Psoas muscle (tissue), 8 donors: ENCODE data around the gene DET1. TPM values are rescaled to one million over a fixed set of nuclear protein-coding genes. Genes with fewer than 3 reads are reported as not detected.
"Not testable (repeated sequence)": the region's sequence is repeated elsewhere in the genome, so short reads cannot be mapped to it uniquely, and the experiment has no call there.

ENCODE experiments used
- ATAC-seq, 4 donors: fragments of 200-7000 bp; cut with Tn5 transposase; one replicate each; pipeline ENCODE4 v1.9.1; 2020; ENCODE audit warnings: moderate library complexity in 3 of 4, mild to moderate bottlenecking in 2 of 4
- DNase-seq, 2 donors: peaks; one replicate each; pipeline ENCODE4 v3.0.0-alpha.2; 2020
- H3K27ac ChIP-seq: fragments of 200-600 bp; one replicate; pipeline ENCODE4 v1.8.0; 2022
- H3K27me3 ChIP-seq, 3 donors: fragments of 200-600 bp in 1 of 3; one replicate each; pipeline versions ENCODE4 v1.6.1 to v1.8.0; 2013 to 2022; ENCODE audit warnings: low read length in 2 of 3, mild to moderate bottlenecking in 2 of 3, moderate library complexity in 1 of 3; ENCODE audit not compliant: insufficient read depth in 3 of 3
- H3K36me3 ChIP-seq, 2 donors: fragments of 200-600 bp in 1 of 2; one replicate each; pipeline versions ENCODE4 v1.6.1 to v1.8.0; 2013 to 2022; ENCODE audit warnings: low read depth in 1 of 2, mild to moderate bottlenecking in 1 of 2, moderate library complexity in 1 of 2; ENCODE audit not compliant: insufficient read depth in 1 of 2
- H3K4me1 ChIP-seq: fragments of 200-600 bp; one replicate; pipeline ENCODE4 v1.8.0; 2022
- H3K4me3 ChIP-seq: fragments of 200-600 bp; one replicate; pipeline ENCODE4 v1.8.0; 2022; ENCODE audit warnings: mild to moderate bottlenecking
- H3K9me3 ChIP-seq: fragments of 200-600 bp; one replicate; pipeline ENCODE4 v1.8.0; 2022
- WGBS, 3 donors: extraction: QIAGEN DNeasy Blood & Tissue Kit; methylation state at CpG; one replicate each; pipeline versions ENCODE4 v1.1.6 to v1.1.7; 2013; 5-methylcytosine and 5-hydroxymethylcytosine counted together
- intact Hi-C, 2 donors: fragments of 100-400 bp; cut with DNase I; formaldehyde crosslinking; loops; one replicate each; pipeline versions ENCODE4 v1.11.0 to v1.14.2; 2022
- polyA plus RNA-seq, 3 donors: library from polyadenylated mRNA; stranded (reverse); fragments of 200-250 nt; gene quantifications; one replicate each; pipeline ENCODE4 v1.2.3, GENCODE V29; 2013
- total RNA-seq, 4 donors: library from RNA; stranded (reverse); fragmentation: NEBNext Ultra II Directional in 2 of 4; extraction: Animal tissue kit (Norgen Biotek cat#: 25700) in 2 of 4; gene quantifications; one replicate each; pipeline versions ENCODE4 v1.2.1 to v1.2.4, GENCODE V29; 2021 to 2023
- TF ChIP-seq, protein P1 (sequence below): fragments of 200-600 bp; IDR thresholded peaks from one replicate; pipeline ENCODE4 v1.8.0; 2022; ENCODE audit warnings: antibody characterized with exemption
- donor health status: healthy with polysubstance abuse.
- donor health status: DM: no; HTN: no; CAD: no; lungs with moderate emphysema.
- donor health status: Bipolar disorder and iron deficiency.
- donor health status: healthy.
- donor health status: DM: yes; HTN: yes; CAD: no.
- donor health status: DM: no; HTN: no; CAD: no.
- donor health status: DM: no; HTN: no; CAD: no.
- donor health status: DM: yes; HTN: yes; CAD: no.

Gene DET1
- total and polyA plus RNA-seq, 7 donors, result 3.9 to 13.3 (median 7.0) TPM

DNA sequence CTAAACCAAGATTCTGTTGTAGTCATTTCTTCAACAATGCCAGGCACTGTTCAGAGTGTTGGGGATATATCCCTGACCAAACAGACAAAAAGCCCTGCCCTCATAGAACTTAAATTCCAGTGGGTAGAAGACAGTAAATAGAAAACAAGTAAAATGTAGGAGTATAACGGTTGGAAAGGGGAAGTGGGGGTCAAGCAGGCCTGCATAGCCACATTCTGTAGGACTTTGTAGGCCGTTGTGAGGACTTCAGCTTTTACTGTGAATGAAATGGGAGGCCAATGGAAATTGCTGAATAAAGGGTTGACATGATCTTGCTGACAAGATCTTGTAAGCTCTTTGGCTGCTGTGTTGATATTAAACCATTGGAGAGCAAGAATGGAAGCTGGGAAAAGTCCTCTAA lies 77.2 kb downstream of the DET1 start:
- Histone ChIP-seq H3K4me1 (peaks cover 23% of the 10 kb centered on the region), H3K4me3 (peak overlapping the region; percentile 95), H3K9me3 (no peaks in the 10 kb centered on the region), H3K27ac (no peak overlapping the region), H3K36me3 (peaks cover 10 to 67% of the 10 kb centered on the region in 2 donors), H3K27me3 (no peaks in the 10 kb centered on the region)
- WGBS, 3 donors, result 91 to 95% (median 91%) methylated on average over 2 of the region's 2 CpGs
- DNase-seq (no peak), ATAC-seq (no peak)
- TF ChIP-seq, protein P1, sequence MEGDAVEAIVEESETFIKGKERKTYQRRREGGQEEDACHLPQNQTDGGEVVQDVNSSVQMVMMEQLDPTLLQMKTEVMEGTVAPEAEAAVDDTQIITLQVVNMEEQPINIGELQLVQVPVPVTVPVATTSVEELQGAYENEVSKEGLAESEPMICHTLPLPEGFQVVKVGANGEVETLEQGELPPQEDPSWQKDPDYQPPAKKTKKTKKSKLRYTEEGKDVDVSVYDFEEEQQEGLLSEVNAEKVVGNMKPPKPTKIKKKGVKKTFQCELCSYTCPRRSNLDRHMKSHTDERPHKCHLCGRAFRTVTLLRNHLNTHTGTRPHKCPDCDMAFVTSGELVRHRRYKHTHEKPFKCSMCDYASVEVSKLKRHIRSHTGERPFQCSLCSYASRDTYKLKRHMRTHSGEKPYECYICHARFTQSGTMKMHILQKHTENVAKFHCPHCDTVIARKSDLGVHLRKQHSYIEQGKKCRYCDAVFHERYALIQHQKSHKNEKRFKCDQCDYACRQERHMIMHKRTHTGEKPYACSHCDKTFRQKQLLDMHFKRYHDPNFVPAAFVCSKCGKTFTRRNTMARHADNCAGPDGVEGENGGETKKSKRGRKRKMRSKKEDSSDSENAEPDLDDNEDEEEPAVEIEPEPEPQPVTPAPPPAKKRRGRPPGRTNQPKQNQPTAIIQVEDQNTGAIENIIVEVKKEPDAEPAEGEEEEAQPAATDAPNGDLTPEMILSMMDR, result no peak
- intact Hi-C loops, result loop anchor here in 1 of 2 donors (5.0 kb wide), 1 partner anchor 148 kb away; no protein-coding TSS in a partner anchor

DNA sequence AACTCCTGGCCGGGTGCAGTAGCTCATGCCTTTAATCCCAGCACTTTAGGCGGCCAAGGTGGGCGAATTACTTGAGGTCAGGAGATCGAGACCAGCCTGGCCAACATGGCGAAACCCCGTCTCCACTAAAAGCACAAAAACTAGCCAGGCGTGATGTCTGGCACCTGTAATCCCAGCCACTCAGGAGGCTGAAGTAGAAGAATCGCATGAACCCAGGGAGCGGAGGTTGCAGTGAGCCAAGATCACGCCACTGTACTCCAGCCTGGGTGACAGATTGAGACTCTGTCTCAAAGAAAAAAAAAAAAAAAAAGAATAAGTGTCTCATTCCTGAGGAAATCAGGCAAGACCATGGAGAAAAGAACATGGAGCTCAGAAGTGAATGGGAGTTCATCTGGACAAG lies 77.8 kb downstream of the DET1 start:
- not testable (repeated sequence) for H3K9me3 ChIP-seq, H3K27me3 ChIP-seq, DNase-seq, ATAC-seq, H3K27ac ChIP-seq
- intact Hi-C loops, result loop anchor here in 1 of 2 donors (5.0 kb wide), 1 partner anchor 149 kb away; no protein-coding TSS in a partner anchor
- Histone ChIP-seq H3K4me1 (peaks cover 23% of the 10 kb centered on the region), H3K36me3 (peaks cover 12 to 67% of the 10 kb centered on the region in 2 donors), H3K4me3 (peak overlapping the region; percentile 95)
- 92 to 96% (median 94%) methylated on average over 10 of the region's 10 CpGs for WGBS, 3 donors

DNA sequence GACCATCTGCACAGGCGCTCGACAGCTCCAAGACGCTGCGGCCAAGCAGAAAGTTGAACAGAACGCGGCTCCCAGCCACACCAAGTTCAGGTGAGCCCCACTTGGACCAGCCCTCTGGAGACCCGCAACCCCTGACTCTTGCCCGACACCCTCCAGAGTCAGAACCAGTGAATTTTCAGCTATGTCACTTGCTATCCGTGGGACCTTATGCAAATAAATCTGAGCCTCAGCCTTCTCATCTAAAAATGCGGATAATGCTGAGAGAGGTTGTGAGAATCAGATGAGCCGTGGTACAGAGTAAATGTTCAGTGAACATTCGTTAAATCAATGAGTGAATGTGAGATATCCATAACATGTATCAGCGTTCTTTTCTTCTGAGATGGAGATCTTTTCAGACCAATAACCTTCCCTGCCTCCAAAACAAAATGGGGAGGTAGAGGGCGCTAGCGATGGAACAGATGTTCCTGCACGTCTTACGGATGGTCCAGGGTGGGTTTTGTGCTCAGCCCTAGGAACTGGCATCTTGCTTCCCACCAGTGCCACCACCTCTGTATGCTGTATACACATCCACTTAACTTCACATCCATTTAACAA lies 78.4 kb downstream of the DET1 start:
- TF ChIP-seq, protein P1, result no peak
- no peaks in the 10 kb centered on the region for H3K9me3 ChIP-seq
- H3K27me3 ChIP-seq, result no peaks in the 10 kb centered on the region
- H3K4me1 ChIP-seq, result peaks cover 23% of the 10 kb centered on the region
- intact Hi-C loops, result loop anchor here in 1 of 2 donors (5.0 kb wide), 1 partner anchor 149 kb away; no protein-coding TSS in a partner anchor
- no peak for ATAC-seq
- peak overlapping the region; percentile 95 for H3K4me3 ChIP-seq
- 2 to 6% (median 2%) methylated on average over 17 of the region's 17 CpGs for WGBS, 3 donors
- peaks cover 12 to 67% of the 10 kb centered on the region in 2 donors for H3K36me3 ChIP-seq
- no peak for DNase-seq
- peak overlapping the region; percentile 99 for H3K27ac ChIP-seq

DNA sequence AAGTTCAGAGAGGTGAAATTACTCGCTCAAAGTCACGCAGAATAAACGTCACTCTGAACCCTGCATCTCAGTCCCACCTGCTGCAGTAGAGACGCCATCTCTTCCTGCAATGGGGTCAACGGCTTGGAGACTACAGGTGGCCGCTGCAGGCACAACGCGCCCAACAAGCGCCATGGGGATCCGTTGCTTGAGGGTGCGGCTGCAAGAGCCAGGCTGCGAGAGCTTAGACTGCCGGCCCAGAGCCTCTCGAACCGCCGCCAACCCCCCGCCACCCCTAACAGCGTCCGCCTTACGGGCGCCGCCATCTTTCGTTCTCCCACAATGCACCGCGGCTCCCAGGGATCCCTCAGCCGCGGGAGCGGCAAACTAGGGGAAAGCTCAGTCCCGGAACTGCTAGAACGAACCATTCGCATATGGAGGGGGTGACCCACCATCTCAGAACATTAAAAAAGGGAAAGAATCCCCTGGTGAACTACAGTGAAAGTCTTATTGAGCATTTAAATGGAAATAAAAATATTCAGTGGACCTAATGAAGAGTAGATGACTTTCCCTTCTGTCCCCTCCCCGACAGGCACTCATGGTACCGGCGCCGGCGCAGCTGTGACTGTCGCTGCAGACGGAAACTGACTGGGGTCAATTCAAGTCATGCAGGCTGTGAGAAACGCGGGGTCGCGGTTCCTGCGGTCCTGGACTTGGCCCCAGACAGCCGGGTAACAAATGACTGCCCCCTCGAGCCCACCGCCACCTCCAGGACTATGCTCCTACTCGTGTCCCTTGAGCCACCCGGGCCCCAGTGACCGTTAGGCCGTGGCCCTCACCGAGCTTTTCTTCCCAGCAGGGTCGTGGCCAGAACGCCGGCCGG lies 79.2 kb downstream of the DET1 start, which contains the start of the genes MRPL46 and MRPS11:
Gene MRPL46 (minus strand): TSS at position 316 of the 862 bp plus-strand sequence. CDS start 11 bp downstream, at position 305.
Gene MRPS11 (plus strand): TSS at position 636 of the 862 bp plus-strand sequence. CDS start 10 bp downstream, at position 646.
- TF ChIP-seq, protein P1, result no peak
- intact Hi-C loops, result loop anchor here in 1 of 2 donors (5.0 kb wide), 1 partner anchor 150 kb away; no protein-coding TSS in a partner anchor
- peaks cover 9 to 67% of the 10 kb centered on the region in 2 donors for H3K36me3 ChIP-seq
- peaks cover 23% of the 10 kb centered on the region for H3K4me1 ChIP-seq
- DNase-seq (peak; percentile 92 to 95), ATAC-seq (peak; percentile 97 to 98 (median 98))
- no peaks in the 10 kb centered on the region for H3K9me3 ChIP-seq
- H3K4me3 ChIP-seq, result peak within 1 kb of the TSS; percentile 95
- H3K27me3 ChIP-seq, result no peaks in the 10 kb centered on the region
- H3K27ac ChIP-seq, result peak within 1 kb of the TSS; percentile 99
- WGBS, 3 donors, result 0% methylated on average over 54 to 55 of the region's 55 CpGs
